GM19193 (cell line): ENCODE measurements around the gene GOPC.

Experiments
- POLR2A ChIP-seq: IDR thresholded peaks from 4 replicates; pipeline ENCODE4 v1.6.1; 2011; ENCODE audit not compliant: insufficient read depth, insufficient read length; ENCODE audit errors: extremely low read depth

GOPC gene

DNA sequence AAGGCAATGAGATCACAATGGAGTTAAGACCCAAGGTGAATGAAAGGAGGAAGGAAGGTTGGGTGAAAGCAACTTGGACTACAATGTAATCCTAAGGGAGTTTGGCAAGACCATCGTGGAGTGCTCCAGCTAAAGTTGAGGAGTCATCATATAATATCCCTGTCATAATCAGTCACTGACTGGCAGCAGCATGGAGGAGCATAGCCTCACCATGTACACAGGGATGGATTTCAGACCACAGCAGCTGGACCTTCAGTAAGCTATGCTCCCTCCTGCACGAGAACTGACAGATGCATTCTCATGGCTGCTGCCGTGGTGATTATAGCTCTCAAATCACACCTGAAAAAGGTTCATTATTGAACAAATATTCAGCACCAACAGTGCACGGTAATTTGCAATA, 43.0 kb downstream of the GOPC start:
- TF ChIP-seq POLR2A: no peak

DNA sequence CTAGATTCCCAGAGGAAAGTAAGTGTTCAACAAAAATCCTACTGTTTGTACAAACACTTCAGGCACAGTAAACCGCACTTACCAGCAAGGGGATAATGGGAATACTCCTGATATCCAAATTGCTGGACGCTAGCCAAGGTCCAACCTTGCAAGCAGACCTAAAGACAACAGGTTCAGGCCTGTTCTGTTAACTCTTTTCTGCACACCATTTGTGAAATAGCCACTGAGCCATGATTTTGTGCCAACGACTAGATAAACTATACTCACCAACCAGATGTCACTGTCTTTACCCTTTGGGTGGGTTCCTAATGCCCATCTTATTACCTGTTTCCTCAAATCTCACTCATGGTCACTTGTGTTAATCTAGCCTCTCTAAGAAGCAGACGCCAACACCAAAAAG, 43.5 kb downstream of the GOPC start:
- no peak for TF ChIP-seq POLR2A

DNA sequence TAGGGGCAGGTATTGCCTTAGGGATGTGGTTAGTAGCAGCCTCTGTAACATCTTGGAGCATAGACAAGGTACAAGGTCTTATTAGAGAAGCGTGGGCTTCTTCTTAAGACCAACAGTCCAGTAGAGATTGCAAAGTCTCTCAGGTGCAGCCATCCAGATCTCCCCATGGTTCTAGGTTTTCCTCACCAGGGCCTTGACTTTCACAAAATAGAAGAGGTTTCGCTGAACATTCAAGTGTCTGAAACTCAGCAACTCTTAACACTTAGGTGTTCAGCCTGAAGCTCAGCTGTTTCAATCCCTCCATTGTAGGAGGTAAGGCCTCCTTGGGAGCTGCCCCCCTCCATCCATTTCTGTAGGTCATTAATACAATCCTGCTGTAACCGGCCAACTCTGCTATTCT, 44.4 kb downstream of the GOPC start:
- no peak for TF ChIP-seq POLR2A

DNA sequence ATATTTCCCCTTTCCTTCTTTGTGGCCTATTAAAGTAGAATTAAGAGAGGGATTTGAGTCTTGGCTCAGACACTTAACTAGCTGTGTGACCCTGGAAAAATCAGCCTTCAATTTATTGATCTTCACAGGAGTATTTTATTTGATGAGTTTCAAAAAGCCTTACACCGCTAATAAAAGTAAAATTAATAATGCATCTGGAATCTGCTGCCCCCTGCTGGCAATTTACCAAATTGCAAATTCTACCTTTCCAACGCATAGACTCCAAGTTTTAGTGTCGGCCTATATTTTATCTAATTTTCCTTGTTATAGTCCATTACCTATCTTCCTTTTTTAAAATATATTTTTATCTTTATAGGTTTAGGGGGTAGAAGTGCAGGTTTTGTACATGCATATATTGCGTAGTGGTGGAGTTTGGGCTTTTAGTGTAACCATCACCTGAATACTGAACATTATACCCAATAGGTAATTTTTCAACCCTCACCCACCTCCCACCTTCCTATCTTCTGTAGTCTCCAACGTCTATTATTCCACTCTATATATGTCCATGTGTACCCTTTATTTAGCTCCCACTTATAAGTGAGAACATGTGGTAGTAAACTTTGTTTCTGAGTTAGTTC, 46.3 kb downstream of the GOPC start:
- TF ChIP-seq POLR2A: no peak

DNA sequence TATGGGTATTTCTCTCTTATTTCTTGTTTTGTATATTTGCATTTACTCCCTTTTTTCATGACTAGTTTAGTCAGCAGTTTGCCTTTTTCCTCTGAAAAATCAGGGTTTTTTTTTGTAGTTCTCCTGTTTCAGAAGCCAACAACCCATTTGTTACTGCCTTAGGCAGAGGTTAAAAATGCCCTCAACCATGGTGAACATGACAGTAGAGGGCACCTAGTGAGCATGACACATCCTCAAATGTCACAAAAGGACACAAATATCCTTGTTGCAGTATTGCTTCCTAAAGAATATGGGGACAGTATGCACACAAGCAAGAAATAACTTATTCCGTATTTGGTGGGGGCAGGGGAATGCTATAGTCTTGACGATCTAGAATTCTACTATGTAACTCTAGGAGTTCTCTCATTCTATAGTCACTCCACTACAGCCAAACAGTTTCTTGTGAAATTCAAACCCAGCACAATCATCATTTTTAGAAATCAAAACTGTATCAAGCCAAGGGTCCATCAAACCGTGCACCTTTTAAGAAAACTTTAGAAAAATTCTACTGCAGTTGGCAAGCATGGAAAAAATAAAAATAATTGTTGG, 47.0 kb downstream of the GOPC start:
- no peak for TF ChIP-seq POLR2A

DNA sequence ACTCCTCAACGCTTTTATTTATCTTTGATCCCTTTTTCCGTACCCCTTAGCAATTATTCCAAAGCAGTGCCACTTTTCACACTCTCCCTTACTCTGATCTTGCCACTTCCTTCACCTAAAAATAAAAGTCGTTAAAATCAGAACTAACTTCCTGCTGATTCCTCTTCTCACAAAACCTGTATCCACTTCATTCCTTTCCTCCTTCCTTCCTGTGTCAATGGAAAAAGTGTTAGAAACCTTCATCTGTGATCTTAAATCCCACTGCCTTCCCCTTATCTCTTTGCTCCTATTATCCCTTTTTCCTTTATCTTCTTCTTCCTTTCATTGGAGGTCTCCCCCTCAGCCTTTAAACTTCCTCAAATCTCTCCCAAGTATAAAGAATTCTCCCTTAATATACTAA, 49.2 kb downstream of the GOPC start:
- TF ChIP-seq POLR2A: no peak

DNA sequence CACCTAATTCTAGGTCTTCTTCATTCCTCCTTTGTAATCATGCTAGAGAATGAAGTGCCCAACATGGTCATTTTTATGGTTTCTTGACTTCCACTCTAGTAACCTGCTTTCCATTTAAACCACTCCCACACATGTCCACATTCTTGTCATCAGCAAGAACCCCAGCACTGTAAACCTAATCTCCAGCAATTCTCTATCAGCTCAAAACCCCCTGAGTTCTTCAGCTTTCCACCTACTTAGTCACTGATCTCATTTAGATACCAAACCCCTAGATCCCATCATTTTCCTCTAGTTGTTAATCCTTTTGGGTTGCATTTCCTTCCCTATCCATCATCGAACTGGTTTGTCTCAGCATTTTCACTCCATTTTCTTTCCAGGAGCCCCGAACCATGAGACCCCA, 49.7 kb downstream of the GOPC start:
- TF ChIP-seq POLR2A: no peak

DNA sequence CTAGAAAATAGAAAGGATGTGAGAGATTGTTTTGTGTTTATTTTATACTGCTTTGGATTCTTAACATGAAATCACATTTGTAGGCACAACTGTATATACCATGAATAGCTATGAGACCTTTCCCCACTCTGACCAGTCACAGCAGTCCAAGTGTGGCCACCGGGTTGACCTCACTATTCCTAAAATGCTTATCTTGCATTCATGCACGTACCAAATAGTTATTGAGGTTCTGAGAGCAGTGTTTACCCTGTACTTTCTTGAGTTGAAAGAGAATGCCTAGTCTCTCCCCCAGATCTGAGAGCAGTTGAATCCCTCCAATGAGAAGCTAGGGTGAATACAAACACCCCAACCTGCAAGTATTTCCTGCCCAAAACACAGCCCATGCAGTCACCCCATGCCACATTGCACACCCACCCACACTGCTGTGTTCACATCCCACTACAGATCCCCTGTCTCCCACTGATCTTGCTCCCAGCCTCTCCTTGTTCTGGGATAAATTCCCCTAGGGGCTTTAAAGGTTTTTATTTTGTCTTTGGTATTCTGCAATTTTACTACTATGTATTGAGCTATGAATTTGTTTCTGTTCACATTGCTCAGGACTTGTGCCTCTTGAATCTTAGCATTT, 51.6 kb downstream of the GOPC start:
- TF ChIP-seq POLR2A: no peak

DNA sequence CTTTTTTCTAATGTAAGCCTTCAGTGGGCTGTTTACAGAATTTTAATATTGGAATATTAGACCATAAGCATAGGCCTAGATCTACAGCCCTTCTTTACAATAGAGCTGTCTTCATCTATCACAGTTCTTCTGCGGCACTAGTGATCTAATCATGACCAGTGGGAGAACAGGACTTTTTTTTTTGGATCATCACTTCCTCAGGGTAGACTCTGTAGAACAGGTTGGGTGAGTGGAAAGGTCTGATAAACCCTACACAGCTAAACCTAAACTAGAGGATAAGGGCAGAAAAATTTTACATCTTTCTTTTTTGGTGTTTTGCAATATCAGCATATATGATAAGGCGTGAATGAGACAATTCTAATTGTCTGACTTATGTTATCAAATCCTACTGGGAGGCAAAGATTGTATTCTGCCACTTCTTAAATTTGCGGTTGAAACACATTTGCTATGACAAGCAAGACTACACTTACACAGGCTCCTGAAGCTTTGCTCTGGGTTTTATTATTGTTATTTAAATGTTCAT, 52.2 kb downstream of the GOPC start:
- no peak for TF ChIP-seq POLR2A

DNA sequence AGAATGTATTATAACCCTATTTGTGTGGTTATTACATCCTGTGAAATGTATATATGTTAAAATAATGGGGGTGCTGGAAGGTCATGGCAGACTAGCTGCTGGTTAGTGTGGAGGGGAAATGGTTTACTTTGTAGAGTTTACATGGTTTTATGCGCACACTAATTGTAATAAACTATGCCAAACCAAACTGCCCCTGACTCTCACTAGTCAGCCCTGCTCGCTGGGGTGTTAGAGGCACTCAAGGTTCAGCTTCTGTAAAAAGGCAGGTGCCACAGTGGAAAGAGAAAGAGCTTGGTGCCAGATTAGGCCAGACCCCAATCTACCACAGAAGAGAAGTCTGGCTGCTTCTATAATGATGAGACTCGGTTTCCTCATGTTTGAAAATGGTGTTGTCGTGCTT, 52.7 kb downstream of the GOPC start:
- TF ChIP-seq POLR2A: no peak

DNA sequence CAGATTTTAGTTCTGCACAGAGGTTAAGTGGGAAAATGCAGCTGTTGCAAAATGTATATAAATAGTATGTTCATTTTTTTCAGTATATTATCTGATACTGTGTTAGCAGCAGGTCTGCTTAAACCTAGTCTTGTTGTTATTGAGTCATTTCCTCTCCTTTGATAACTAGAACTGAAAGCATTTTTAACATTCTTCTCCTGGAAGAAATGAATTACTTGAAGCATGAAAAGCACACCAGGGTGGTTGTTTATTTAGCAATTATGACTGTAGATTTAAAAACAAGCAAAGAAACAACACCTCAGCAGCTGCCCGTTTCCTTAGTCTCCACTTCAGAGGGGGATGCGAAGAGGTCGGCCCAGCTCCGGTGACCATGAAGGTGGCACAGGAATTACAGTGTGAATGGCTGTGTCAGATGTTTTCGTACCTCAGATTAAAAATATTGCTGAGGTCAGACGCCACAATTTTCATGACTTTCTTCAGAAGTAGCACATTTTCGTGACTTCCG, 53.5 kb downstream of the GOPC start:
- no peak for TF ChIP-seq POLR2A

DNA sequence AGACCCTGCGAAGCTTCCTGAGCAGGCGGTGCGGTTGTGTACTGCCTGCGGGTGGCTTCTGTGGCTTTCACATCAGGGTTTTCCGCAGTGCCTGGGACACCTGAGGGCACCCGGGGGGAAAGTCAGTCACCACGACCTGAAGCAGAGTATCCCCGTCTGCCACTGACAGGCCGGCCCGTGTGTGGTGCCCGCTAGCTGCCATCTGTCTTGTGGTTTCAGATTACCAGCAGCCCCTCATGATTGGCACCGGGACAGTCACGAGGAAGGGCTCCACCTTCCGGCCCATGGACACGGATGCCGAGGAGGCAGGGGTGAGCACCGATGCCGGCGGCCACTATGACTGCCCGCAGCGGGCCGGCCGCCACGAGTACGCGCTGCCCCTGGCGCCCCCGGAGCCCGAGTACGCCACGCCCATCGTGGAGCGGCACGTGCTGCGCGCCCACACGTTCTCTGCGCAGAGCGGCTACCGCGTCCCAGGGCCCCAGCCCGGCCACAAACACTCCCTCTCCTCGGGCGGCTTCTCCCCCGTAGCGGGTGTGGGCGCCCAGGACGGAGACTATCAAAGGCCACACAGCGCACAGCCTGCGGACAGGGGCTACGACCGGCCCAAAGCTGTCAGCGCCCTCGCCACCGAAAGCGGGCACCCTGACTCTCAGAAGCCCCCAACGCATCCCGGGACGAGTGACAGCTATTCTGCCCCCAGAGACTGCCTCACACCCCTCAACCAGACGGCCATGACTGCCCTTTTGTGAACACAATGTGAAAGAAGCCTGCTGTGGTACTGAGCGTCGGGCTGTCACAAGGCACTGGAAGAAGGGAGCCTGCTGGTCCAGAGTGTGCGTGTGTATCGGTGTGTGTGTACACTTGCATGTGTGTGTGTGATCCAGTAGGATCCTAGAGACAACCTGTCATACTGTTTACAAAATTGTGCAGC, 54.4 kb downstream of the GOPC start:
- no peak for TF ChIP-seq POLR2A

DNA sequence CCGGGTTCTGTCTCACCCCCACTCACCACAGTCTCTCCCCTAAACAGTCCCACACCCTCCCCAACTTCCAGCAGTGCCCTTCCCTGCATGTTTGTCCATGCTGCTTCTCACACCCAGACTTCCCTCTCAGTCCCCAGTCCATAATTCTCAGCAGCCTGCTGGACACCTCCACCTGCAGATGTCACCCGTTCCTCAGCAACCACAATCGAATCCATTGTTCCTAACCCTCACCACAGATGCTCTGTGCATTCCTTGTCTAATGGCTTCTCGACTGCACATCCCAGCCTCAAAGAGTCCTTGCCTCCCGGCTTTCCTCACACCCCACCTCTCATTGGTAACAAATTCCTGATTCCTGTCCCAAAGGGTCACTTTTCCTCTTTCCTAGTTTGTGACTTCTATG, 55.6 kb downstream of the GOPC start:
- TF ChIP-seq POLR2A: no peak

DNA sequence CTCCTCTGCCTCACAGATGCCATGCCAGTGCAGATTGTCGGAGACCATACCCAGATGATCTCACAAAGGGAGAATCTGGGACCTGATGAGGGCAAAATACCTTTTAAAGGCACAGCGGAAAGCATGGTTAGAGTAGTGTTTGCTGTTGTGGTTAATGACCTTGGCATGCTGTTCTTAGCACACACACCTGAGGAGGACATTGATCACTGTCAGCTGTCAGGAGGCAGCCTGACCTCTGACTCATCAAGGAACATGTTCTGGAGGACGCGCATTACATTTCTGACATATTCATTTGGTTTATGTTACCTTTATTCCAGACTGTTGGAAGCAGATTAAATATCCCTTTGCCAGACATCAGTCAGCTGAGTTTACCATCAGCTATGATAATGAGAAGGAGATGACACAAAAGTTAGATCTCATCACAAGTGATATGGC, 57.1 kb downstream of the GOPC start:
- no peak for TF ChIP-seq POLR2A

DNA sequence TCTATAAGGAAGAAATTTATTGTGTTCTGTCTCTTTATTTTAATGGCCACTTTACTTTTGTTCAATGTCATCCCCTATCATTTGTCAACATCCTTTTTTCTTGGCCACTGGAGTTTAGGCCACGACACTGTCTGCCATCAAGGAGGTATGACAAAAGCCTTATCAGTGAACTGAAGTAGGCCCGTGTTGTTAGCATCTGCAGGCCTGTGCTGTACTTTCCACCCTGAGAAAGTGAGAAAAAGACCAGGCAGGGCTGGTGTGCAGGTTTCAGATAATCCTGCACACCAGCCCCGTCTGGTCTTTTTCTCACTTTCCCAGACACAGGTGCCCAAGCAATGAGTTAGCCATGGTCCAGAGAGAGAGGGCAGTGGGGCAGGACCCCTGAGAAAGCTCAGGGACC, 57.6 kb downstream of the GOPC start:
- no peak for TF ChIP-seq POLR2A
